Limb (tissue), 2 donors: Measurements from ENCODE around the gene OSGEPL1.
"Not testable (repeated sequence)": the region's sequence is repeated elsewhere in the genome, so short reads cannot be mapped to it uniquely, and the experiment has no call there.

Experiments used
- DNase-seq, 2 donors: peaks; one replicate each; pipeline ENCODE4 v3.0.0-alpha.2; 2016; ENCODE audit errors: extremely low spot score in 2 of 2

Gene OSGEPL1, protein sequence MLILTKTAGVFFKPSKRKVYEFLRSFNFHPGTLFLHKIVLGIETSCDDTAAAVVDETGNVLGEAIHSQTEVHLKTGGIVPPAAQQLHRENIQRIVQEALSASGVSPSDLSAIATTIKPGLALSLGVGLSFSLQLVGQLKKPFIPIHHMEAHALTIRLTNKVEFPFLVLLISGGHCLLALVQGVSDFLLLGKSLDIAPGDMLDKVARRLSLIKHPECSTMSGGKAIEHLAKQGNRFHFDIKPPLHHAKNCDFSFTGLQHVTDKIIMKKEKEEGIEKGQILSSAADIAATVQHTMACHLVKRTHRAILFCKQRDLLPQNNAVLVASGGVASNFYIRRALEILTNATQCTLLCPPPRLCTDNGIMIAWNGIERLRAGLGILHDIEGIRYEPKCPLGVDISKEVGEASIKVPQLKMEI

DNA sequence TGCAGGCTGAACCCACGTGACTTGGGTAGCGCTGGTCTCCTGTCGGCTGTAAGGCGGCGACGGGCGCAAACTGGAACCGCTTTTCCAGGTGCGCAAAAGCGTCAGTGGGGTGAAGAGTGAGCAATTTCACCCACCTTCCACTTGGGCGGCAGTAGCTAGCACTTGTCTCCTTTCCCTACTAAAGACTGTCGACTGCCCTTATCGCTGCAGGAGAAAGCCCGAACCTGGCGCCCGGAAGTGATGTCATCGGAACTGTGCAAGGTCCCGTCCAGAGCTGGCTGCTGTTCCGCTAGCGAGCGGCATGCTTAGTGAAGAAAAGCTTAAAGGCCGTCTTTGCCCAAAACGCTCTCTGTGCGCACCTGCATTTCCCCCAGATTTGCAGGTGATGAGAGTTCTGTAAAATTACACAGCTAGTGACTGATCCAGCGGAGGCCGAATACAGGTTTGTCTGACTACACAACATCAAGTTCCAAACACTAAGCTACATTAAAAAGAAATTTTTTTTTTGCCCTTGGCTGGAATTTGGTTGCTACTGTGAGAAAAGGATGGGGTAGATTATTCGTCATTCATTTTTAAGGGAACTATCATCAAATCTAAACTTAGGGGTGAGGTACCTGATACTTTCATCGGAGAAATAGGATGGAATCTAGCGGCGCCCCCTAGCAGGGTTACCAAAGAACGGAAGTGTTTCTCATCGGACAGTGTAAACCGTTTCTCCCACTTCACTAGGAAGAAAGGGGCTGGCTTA is at the start of gene OSGEPL1:
OSGEPL1 (minus strand) TSS at position 242 of the 748 bp plus-strand sequence. CDS start 1,152 bp downstream, outside the sequence.
- DNase-seq = peak; percentile 94

DNA sequence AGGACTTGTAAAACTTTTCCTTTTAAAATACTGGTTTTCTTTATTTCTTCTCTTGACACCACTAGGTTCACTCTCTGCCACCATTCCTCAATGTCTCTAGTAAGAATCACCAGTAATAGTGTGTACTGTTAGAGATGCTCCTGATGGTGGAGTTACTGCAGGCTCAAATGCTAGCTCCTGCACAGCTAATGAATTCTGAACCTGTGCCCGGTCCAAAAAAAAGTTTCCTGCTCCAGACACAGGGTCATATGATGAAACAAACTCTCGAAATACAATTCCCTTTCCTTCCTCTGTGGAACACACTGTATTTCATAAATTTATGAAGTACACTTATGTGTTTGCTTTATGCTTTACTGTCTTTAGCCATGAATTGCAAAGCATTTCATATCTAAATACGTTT is 40.8 kb upstream of the OSGEPL1 start:
- DNase-seq = no peak

DNA sequence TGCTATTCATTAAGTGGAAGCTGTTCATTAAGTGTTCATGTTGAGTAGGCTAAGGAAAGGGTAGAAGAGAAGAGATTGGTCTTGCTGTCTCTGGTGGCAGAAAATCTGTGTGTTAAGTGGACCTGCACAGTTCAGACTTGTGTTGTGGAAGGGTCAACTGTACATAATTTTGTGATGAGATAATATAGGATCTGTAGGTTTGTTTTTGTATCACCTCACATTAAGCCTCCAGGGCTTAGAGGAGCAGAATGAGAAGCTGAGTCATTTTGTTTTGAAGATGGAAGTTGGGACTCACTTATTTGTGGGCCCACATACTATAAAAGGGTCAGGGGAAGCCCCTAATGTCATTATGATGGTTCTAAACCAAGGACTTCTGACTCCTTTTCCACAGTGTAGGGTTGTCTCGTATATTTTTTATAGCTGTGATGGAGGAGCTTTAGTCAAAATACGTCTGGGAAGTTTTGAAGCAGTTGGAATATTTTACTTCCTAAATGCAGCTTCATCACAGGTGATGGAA is 39.9 kb upstream of the OSGEPL1 start:
- DNase-seq = no peak

DNA sequence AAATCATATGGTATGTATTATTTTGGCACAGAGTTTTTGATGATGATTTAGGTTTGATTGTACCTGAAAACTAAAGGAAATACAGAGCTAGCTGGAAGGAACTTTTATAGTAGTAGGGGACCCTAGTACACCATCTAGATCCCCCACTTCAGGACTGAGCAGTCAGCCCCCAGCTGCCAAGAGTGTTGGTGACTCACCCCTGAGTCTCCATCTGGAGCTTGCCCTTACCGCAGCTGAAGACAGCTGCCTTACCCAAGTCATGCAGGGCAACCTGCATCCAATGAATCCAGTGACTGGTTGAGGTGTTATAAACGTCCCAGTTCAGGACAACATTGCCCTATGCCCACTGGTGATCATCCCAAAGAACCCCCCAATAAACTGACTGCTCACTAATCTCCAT is 36.9 kb upstream of the OSGEPL1 start:
- no peak for DNase-seq

DNA sequence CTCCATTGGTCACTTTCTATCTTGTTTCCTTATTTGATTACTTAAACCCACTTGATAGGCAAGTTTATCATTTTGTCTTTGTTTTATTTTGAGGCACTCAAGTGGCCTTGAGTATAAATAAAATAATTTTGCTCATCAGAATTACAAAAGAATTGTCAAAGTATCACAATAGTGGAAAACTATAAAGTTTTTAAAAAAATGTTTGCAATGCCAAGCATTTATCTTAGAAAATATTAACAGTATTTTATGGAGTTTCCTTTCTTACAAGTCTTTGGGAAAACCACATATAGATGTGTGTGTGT is 36.4 kb upstream of the OSGEPL1 start:
- no peak for DNase-seq

DNA sequence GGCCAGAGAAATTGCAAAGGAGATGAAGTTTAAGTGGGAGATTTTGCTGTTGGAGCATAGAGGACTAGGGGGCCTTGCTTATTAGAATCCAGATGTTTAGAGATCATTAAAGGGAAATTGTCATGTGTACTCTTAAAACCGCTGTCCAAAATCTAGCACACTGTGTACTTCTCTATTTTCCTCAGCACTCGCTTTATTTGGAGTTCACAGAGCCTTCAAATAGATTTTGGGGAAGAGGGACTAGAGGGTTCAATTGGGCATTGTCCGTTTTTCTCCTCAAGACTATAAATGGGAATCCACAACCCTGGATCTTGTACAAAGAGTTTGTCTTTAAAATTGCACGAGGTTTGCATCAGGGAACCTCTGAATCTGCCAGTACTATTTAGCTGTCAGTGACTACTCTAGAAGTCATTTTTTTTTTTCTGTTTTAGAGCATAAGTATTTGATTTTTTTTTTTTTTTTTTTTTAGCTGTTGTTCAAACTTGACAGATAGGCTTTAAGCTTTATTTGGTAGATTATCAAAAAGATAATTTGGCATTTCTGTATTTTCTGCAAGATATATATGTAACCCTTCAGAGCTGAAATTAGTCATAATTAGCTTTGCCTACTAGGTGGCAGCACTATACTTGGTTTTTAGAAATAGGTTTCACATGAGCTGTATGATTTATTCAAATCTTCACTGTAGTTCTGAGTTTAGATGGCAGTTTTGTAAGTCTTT is 35.9 kb upstream of the OSGEPL1 start:
- peak in 1 of 2 donors; percentile 53 for DNase-seq

DNA sequence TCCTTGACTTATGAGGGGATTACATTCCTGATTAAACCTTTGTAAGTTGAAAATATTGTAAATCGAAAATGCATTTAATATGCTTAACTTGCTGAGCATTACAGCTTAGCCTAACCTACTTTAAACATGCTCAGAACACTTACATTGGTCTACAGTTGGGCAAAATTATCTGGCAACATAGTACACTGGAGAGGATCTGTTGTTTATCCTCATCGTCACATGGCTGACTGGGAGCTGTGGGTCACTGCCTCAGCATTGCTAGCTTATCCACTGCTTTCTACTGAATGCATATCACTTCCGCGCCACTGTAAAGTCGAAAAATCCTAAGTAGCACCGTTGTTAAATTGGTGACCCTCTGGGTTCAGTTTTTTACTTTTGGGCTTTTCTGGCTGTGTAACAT is 35.3 kb upstream of the OSGEPL1 start:
- no peak for DNase-seq

DNA sequence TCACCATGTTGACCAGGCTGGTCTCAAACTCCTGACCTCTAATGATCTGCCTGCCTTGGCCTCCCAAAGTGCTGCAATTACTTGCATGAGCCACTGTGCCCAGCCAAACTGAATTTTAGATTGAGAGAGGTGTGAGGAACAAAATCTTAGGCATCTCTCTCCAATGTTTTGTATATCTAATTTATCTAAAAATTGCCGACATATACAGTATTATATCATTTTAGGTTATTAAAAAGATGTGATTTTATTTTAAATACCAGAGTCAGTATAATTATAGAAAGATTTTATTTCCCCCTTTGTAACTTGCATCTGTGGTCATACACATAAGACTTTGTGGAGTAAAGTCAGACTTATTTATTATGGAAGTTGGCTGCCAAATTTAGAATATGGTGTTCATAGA is 31.7 kb upstream of the OSGEPL1 start:
- DNase-seq = no peak

DNA sequence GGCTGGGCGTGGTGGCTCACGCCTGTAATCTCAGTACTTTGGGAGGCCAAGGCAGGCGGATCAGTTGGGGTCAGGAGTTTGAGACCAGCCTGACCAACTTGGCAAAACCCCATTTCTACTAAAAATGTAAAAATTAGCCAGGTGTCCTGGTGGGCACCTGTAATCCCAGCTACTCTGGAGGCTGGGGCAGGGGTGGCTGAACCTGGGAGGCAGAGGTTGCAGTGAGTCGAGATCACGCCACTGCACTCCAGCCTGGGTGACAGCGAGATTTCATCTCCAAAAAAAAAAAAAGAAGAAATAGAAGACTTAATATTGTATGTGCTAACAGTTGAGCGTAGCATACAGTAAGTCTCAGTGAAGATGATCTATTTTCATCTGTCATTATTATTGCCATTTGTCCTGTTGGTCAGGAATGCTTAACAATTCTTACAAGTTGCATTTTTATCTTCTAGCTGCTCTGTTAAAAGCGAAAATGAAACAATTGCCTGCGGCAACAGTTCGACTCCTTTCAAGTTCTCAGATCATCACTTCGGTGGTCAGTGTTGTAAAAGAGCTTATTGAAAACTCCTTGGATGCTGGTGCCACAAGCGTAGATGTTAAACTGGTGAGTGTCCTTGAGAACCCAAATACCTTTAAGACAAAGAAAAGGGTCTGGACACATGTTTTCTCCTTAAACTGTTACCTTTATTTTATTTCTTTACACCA is 28.9 kb upstream of the OSGEPL1 start:
- DNase-seq = no peak

DNA sequence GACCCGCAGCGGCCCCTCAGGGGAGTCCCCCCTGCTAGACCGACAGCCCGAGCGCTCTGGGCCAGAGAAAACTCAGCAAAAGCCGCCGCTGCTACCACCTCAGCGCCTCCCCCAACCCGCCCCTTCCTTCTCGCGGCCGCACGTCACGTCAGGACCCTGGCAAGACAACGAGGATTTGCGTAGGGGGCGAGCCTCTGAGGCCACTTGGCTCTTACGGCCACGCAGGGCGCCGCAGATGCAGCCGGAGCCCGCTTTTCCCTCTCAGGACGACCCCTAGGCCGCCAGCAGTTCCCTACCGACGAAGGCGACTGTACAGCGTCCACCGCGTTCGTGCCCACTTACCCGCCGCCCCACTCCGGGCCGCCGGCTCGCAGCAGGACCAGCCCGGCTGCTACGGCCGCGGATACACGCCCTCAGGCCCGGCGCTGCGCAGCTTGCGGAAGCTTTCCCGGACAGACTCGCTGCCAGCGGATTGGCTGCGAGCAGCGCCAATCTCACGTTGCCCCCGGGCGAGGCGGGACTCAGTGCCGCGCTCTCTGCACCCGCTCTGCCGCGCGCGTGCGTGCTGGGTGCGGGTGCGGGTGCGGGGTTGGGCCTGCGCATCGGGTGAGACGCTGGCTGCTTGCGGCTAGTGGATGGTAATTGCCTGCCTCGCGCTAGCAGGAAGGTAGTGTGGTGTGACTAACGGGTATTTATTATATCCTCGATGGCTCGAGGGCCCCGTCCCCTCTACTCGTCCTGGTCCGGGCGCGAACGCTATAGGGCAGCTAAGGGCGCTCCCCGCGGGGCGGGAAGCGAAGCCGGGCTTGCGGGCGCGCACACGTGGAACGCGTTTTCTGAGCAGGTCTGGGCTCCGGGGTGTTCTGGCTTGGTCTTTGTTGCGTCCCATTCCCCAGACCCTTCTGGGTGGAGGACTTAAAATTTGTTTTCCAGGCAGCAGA is 21.6 kb upstream of the OSGEPL1 start, which contains the start of the genes ORMDL1 and PMS1:
ORMDL1 (minus strand) TSS at position 413 of the 941 bp plus-strand sequence. CDS start 1,744 bp downstream, outside the sequence.
PMS1 (plus strand) TSS at position 524 of the 941 bp plus-strand sequence. CDS start 7,360 bp downstream, outside the sequence.
- peak; percentile 97 to 98 for DNase-seq

DNA sequence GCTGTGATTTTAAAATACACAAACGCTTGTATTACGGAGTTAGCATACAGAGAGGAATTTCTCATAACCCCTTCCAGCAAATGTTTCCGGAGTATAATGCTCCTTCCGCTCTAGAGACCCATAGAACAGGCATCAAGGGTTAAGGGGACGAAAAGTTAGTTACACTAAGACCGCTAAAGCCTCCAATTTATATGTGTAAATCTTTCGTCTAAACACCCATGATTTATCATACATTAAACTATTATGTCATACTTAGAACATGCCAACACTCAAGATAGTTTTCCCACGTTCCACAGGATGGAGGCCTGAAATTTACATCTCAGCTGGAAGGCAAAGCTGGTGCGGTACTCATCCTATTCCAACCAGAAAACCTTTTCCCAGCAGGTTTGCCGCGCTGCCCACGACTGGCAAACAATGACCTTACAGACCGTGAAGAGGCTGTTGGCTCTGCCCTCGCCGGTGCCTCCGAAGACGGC is 20.9 kb upstream of the OSGEPL1 start:
- peak in 1 of 2 donors; percentile 55 for DNase-seq

DNA sequence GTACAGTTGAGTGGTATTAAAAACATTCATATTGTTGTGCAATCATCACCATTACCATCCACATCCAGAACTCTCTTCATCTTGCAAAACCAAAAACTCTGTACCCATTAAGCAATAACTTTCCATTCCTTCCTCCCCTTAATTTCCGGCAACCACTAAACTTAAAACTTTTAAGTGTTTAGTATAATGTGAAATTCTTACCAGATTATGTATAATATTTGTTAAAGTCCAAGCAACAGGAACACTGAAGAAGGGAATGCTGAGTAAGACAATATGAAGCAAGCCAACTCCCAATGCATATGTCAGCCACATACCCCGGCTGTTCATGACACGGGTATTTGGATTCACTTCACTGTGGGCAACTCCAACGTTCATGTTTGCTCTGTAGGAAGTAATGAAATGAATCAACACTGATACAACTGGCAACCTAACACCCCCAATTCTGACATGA is 19.7 kb upstream of the OSGEPL1 start:
- no peak for DNase-seq

DNA sequence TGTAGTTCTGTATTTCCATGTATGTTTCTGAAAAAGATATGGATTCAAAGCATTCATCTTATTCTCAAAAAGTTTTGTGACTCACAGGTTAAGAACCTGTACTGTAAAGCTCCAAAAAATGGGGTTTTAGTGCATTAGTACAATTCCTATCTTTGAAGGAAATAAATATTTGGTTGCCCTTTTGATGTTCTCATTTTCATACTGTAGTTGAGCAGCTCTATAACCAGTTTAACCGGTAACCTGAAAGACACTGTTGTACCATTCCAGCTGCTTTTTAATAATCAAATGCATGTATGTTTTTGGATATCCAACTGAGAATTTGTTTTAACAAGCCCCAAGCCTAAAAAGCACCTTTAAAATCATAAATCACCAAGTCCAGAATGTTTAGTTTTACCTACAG is 9.6 kb upstream of the OSGEPL1 start:
- DNase-seq = no peak

DNA sequence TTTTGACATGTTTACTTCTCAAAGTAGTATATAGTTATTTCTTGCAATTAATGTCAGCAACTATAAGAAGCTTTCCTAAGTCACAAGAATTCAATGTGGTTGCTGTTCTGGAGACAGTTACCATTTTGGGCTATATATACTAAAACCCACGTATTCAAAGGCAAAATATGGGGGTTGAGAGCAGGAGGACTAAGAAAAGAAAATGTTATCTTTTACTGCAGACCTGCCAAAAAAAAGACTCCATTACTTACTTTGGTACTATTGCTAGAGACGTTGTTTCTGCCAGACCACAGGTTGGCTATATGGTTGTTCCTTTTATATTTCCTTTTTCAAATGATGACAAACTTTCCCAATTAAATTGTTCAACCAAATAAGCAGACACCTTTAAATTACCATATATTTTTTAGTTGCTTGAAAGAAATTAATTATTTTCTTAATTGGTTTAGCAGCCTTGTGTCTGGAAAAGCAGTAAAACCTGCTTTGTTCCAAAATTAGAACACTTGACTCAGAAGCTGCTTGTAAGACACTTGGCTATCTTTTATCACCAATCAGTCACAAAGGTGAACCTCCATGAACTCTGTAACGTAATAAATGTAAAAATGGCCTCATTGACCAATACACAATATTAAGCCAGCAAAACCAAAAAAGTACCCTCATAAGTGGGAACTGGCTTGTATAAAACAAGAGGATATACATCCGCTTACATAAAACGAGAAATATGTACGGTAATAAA is 8.2 kb upstream of the OSGEPL1 start:
- no peak for DNase-seq

DNA sequence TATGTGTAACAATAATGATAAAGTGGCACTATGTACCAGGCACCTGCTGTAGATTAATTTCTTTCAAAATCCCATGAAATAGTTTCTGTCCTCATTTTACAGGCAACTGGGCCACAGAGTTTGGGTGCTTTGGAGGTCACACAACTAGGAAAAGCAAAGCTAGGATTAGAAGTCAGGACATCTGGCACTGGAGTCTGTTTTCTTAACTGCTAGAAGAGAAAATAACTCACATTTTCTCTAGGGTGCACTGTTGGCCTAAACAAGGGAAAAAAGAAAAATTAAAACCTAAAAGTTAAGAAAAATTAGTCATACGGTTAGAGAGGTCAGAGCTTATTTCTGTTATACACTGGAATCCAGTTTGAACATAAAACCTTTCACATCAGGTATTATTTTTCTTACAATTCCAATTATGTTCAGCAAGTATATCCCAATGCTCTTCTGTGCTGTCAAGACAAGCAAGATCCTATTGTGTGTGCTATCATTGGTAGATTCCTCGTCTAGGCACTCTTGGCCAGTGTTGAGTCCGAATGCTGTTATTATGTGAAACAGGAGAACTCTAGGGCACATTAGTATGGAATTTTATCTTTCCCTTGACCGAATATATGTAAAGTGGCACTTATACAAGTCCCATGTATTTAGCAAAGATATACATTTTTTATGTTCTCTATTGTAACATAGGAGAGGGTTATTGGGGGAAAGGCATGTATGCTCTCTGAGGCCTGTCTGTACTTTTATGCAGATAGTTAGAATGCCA is 1.5 kb upstream of the OSGEPL1 start:
- DNase-seq = no peak

DNA sequence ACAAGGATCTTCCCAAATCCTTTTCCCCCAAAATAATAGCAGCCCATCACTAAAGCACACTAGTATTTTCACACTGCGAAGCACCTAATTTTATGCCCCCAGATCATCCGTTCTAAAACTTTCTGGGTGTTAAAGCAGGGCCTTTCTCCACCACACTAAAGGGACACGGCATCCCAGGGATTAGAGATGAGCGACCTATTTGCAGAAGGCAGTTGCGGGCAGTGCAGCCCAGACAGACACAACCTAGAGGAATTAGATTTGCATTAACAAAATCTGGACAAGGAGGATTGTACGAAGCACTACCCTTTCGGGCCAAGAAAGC is 402 bp downstream of the OSGEPL1 start:
- no peak for DNase-seq

DNA sequence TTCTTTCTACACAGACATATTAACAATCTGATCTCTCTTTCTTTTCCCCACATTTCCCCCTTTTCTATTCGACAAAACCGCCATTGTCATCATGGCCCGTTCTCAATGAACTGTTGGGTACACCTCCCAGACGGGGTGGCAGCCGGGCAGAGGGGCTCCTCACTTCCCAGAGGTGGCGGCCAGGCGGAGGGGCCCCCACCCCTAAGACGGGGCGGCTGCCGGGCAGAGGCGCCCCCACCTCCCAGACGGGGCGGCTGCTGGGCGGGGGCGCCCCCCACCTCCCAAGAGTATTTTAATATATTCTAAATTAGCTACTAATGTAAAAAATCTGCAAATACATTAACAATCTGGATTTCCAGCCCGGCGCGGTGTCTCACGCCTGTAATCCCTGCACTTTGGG is 2.4 kb downstream of the OSGEPL1 start:
- not testable (repeated sequence) for DNase-seq

DNA sequence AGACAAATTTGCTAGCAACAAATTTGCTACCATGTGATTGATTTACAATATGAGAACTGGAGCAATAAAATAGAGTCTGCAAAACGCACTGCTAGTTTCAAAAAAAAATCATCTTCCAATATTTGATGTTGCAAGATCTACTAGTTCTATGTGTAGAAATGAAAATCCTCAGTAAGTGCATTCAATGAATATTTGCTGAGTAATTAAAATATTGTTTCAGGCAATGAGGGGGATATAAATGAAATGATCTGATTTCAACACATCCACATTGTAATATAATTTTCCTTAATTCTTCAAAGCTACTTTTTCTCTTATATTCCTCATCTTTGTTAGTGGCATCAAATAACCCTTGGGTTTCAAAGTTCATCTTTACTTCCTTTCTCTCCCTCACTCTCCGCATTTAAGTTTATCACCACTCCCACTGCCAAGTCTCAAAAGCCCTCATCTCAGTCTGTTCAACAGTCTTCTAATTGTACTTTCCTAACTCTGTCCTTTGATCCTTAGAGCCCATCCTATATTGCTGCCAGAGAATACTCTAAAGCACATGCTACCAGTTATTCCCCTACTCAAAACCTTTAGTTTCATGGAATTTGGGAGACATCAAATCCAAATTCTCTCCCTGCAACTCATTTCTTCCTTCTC is 6.2 kb downstream of the OSGEPL1 start:
- no peak for DNase-seq
